Epithelial cell of esophagus (primary cell): ENCODE results near the gene CDH4.
A peak's percentile ranks its signal among the peaks of the same experiment; 100 is the strongest.

Experiments
- DNase-seq: peaks from one replicate; pipeline ENCODE4 v3.0.0; 2010; ENCODE audit warnings: low read depth
- H3K4me3 ChIP-seq: 2 replicates; pipeline ENCODE4 v1.5.1; 2011; ENCODE audit warnings: mild to moderate bottlenecking, low read length, control low read depth
- CTCF ChIP-seq: IDR thresholded peaks from 2 replicates; pipeline ENCODE4 v1.5.1; 2011; ENCODE audit warnings: low read depth, mild to moderate bottlenecking, low read length, control low read depth, inconsistent platforms; ENCODE audit not compliant: insufficient read depth; ENCODE audit errors: missing control alignments

Gene CDH4

GRCh38 chr20:61251529-61252393 lies at the start of gene CDH4:
Gene CDH4 (plus strand): TSS chr20:61252261.
- H3K4me3 ChIP-seq, result peak within 1 kb of the TSS; percentile 27
- DNase-seq, result peak; percentile 63
- no peak for TF ChIP-seq CTCF

GRCh38 chr20:61203320-61203719 lies 48.7 kb upstream of the CDH4 start:
- no peak for TF ChIP-seq CTCF
- no peak overlapping the region for H3K4me3 ChIP-seq
- no peak for DNase-seq

GRCh38 chr20:61204206-61204605 lies 47.9 kb upstream of the CDH4 start:
- no peak overlapping the region for H3K4me3 ChIP-seq
- DNase-seq, result no peak
- no peak for TF ChIP-seq CTCF

- H3K4me3 ChIP-seq, result no peak overlapping the region
- no peak for TF ChIP-seq CTCF
- DNase-seq, result peak; percentile 59
Measured at GRCh38 chr20:61205769-61206168, 46.3 kb upstream of the CDH4 start.

- DNase-seq, result no peak
- no peak for TF ChIP-seq CTCF
- no peak overlapping the region for H3K4me3 ChIP-seq
Measured at GRCh38 chr20:61210862-61211261, 41.2 kb upstream of the CDH4 start.

GRCh38 chr20:61217848-61218247 lies 34.2 kb upstream of the CDH4 start:
- no peak for TF ChIP-seq CTCF
- H3K4me3 ChIP-seq, result no peak overlapping the region
- DNase-seq, result no peak

GRCh38 chr20:61219021-61219431 lies 33.0 kb upstream of the CDH4 start:
- no peak for DNase-seq
- H3K4me3 ChIP-seq, result no peak overlapping the region
- no peak for TF ChIP-seq CTCF
